Measurements from ENCODE around the gene GARNL3.

Gene GARNL3

DNA sequence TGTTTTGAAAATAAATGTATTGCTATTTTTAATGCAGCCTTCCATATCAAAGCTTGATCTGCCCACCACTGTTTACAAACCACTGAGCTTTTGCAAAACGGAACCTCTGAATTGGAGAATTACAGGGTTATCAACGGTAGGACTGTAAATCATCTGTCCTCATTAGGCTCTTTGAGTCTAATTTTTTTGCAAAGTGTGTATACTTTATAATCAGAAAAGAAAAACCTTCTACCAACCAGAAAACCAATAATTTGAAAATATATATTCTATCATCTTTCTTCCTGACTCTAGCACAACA lies 125.6 kb downstream of the GARNL3 start:
- DNase-seq: no peak

DNA sequence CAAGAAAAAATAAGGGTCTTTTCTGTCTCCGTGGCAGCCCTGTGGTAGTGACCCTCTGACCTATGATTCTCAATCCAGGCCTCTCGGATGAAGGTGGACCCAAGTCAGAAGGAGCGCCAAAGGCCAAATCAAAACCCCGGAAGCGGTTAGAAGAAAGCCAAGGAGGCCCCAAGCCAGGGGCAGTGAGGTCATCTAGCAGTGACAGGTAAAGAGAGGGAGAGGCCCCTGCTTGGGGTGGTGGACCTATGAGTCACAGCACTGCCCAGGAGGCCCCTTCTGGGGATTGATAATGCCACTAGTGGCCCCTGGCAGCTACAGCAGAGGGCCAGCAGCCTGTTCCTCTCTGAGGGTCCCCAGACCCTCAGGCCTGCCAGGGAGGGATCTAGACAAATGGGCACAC lies 126.0 kb downstream of the GARNL3 start:
- DNase-seq: no peak

DNA sequence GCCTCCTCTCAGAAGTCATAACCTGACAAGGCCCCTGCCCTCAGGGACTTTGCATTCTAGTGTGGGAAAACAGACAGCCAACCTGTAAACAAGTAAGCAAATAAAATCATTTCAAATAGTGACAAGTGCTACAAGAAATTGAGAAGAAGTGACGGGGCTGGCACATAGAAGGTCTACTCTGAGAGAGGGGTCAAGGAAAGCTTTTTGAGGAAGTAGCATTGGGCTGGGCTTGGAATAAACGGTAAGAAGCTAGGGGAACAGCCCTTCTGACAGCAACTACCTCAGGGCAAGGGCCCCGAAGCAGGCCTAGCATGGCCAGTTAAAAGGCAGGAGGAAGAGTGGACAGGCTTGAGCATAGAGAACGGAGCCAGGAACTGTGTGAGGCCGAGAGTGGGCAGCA lies 127.6 kb downstream of the GARNL3 start:
- DNase-seq: no peak

DNA sequence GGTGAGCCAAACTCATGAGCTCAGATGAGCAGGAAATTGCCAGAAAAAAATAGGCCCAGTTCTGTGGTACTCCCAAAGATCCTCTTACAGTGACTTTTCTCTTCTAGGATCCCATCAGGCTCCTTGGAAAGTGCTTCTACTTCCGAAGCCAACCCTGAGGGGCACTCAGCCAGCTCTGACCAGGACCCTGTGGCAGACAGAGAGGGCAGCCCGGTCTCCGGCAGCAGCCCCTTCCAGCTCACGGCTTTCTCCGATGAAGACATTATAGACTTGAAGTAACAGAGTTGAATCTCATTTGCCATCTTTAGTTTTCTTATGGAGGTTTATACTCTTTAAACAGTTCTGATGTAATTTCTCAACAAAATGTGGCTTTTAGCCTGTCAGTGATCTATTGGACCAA lies 128.4 kb downstream of the GARNL3 start:
- DNase-seq: no peak

DNA sequence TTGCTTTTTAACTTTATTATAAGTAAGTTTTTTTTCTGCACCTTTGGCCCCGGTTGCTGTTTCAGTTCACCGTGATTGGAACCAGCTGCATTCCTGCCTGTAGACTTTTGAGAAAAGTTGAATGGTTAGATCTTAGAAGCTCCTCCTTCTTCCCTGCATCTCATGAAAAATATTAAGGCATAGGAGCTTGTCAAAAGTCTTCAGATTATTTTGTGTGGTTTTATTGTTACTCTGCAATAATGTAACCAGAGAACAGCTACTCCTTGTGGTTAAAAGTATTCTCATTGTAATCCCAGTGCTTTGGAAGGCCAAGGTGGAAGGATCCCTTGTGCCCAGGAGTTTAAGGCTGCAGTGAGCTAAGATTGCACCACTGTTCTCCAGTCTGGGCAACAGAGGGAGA lies 129.1 kb downstream of the GARNL3 start:
- peak; percentile 34 for DNase-seq

DNA sequence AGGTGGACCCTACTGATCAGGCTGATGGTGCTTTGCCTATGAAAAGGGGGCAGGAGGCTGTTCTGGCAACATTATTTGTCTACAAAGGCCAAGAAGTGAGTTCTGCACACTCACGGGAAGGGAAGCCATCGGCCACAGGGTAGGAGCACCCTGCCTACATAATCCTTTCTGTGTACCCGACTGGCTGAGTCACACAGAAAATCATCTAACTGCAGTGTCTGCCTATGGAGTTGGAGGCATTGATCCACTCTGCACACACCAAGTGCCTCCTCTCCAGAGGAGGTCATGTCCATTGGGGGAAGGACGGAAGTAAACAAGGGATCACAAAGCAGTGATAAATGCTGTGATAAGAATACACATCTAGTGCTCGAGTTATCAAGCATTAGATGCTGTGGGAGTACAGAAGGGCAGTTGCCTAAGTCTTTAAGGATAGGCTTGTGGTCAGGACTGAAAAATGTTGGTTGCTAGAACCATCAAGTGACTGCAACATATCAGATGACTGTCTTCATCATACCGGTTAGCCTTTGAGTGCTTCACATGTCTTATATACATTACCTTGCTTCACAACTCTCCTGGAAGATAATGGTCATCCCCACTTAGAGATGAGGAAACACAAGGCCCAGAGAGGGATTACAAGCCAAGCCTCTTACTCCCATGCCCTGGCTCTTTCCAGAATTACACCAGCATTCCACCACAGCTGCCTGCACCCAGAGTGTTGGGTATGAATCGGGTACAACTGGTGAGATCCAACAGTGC lies 131.1 kb downstream of the GARNL3 start:
- DNase-seq: peak; percentile 4

DNA sequence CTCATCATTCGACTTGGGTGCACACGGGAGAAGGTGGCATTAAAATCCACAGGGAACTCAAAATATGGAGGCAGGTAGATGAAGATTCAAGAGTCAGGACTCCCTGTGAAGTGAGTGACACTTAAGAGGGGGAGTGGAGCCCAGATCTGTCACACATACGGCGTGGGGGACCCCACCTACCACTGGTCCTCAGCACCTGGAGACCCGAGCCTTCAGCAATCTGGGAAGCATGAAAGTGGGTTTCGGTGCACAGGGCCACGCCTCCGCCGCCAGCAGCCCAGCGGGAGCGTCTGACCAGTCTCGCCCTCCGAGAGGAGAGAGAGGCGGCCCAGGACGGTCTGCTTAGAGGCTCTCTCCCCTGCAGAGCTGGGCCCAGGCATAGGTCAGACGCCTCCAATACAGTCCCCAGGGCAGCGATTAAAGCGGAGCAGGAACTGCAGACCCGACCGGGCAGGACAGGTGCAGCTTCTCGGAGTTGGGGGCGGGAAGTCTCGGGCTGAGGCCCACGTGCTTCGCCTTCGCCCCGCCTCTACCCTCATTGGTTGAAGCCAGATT lies 131.8 kb downstream of the GARNL3 start:
- no peak for DNase-seq

DNA sequence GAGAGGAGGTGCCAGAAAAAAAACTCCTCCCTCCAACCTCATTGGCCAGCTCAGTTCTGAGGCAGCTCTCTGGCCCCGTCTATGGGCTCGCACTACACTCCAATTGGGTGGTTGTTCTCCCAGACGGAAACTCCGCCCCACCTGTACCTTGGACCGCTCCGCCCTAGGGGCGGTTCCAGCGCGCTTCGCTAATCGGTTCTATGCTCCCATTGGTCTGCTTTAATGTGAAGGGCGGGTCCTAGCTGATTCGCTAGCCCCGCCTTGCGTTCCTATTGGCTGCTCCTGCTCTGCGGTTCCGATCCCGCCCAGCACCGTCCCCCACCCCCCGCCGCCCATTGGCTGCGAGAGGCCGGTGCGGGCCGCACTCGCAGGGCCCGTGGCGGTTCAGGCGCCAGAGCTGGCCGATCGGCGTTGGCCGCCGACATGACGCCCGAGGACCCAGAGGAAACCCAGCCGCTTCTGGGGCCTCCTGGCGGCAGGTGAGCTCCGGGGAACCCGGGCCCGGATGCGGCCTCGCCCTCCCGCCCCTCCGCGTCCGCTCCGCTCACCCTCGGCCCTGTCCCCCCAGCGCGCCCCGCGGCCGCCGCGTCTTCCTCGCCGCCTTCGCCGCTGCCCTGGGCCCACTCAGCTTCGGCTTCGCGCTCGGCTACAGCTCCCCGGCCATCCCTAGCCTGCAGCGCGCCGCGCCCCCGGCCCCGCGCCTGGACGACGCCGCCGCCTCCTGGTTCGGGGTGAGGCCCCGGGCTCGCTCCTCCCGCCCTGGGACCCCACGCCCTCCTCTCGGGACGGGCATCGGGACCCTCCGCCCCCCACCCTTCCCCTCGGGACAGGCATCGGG lies 132.5 kb downstream of the GARNL3 start, which contains the start of gene SLC2A8:
SLC2A8 (plus strand) TSS at position 362 of the 838 bp plus-strand sequence; CDS start at position 424, 62 bp downstream.
- DNase-seq: peak; percentile 96

- DNase-seq: no peak
These were observed 133.2 kb downstream of the GARNL3 start for GRCh38 chr9:127397646-127398274.

DNA sequence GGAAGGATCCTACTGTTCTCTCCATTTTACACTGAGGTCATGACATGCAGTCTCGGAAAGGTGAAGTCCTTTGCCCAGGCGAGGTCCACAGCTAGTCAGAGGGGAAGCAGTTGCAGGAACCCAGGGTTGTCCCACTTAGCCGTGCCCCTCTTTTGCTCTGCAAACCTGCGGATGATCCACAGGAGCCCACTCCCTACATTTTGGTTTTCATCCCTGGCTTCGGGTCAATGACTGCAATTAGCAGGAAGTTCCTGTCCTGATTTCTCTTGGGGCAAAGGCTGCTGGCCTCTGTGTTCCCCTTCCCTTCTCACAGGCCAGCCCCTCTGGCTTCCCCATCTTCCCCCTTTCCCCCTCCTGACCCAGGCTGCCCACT lies 133.7 kb downstream of the GARNL3 start:
- no peak for DNase-seq

DNA sequence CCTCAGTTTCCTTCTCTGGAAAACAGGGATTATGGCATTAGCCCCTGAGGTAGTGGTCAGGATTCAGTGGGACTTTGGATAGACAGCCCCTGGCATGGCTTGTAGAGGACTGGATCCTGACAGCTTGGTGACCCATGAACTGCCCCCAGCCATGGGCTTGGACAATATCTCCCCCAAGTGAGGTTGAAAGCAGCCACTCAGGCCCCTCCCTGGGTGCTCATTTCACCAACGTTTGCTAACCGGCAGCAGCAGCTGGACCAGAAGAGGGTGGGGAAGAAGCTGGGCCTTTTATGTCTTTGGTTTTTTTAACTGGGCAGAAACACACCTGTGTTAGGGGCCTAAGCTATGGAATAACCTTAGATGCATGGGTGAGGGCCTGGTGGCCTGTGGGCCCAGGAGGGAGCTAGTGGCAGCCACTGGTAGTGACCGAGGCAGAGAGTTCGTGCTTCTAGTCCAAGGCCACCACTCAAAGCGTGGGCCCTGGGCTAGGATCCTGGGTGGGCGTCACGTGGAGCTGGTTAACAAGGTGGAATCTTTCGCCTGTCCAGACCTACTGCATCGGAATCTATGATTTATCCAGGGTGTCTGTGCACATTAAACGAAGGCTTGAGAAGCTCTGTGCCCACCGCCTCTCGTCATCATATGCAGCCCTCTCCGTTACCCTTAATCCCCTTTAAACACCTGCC lies 134.3 kb downstream of the GARNL3 start:
- no peak for DNase-seq

GRCh38 chr9:127399736-127400269 lies 135.2 kb downstream of the GARNL3 start:
- no peak for DNase-seq

DNA sequence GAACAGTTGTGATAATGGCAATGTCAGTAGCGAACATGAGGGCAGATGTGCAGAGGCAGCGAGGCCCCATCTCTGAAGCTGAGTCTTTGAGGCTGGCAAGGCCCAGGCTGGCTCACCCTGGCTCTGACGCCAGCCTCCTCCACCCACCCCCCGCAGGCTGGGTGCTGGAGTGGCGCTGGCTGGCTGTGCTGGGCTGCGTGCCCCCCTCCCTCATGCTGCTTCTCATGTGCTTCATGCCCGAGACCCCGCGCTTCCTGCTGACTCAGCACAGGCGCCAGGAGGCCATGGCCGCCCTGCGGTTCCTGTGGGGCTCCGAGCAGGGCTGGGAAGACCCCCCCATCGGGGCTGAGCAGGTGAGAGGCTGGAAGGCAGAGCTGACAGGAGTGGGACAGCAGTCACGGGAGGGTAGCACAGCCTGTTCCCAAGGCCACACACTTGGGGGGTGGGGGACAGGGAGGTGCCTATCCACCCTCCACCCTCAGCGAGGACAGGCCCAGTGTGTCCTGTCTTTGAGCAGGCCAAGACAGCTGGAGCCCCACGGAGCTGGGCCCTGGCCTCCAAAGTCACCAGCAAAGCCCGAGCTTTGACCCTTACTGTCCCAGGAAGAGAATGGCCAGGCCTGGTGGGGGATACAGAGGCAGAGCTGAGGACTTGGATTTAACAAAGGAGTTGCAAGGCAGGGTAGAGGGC lies 138.0 kb downstream of the GARNL3 start:
- DNase-seq: no peak

DNA sequence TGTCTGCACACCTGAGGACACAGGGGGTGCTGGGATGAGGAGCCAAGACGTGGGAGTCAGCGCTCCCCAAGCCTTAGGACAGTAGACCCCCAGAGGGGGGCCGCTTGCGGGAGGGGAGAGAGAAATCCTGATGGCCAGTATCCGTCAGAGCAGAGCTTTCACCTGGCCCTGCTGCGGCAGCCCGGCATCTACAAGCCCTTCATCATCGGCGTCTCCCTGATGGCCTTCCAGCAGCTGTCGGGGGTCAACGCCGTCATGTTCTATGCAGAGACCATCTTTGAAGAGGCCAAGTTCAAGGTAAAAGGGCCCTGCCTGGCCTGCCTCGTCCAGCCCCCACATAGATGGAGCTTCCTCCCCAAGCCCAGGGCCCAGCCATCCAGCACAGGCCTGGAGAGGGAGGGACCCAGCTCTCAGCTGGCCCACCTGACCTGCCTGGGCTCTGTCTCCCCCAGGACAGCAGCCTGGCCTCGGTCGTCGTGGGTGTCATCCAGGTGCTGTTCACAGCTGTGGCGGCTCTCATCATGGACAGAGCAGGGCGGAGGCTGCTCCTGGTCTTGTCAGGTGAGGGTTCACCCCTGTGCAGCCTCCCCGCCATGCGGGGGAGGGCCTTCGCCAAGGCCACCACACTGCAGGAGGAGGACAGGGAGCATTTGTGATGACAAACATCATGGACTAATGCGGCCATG lies 139.1 kb downstream of the GARNL3 start:
- DNase-seq: no peak

GRCh38 chr9:127404631-127405030 lies 140.1 kb downstream of the GARNL3 start:
- DNase-seq: no peak

DNA sequence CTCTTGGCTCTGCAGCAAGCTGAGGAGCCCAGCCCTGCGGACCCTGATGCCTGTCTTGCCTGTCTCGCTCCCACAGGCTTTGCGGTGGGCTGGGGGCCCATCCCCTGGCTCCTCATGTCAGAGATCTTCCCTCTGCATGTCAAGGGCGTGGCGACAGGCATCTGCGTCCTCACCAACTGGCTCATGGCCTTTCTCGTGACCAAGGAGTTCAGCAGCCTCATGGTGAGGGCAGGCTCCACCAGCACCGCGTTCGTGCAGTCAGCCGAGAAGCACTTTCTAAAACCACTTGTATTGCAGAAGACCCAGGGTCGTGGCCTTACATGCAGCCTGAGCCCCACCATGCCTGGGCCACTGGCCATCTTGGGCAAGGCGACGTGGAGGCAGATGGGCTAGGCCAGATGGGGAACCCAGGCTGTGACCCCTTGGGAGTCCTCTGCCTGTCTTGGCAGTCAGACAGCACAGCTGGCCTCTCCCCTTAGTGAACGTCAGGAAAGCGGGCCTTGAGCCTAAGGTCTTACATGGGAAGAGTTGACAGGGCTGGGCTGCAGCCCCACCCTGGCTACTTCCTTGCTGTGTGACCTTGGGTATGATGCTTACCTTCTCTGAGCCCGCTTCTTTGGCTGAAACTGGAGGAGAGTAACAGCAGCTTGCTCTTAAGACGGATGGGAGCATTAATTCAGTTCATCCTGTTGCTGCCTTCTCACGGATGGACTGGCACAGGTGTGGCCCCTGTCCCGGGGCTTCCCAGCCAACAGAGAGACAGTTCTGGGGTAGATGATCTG lies 141.0 kb downstream of the GARNL3 start:
- DNase-seq: no peak

DNA sequence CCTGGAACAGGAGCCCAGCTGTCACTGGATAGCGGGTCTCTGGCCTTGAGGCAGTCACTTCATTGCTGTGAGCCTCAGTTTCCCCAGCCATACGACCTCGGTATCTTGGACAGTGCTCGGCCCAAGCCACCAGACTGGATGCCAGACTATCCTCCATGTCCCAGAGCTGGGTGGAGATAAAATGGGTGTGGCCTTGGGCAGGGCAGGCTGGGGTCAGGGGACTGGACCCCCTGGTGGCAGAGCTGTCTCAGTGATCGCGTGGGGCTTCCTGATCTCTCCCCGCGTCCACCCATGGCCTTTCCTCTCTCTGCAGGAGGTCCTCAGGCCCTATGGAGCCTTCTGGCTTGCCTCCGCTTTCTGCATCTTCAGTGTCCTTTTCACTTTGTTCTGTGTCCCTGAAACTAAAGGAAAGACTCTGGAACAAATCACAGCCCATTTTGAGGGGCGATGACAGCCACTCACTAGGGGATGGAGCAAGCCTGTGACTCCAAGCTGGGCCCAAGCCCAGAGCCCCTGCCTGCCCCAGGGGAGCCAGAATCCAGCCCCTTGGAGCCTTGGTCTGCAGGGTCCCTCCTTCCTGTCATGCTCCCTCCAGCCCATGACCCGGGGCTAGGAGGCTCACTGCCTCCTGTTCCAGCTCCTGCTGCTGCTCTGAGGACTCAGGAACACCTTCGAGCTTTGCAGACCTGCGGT lies 142.4 kb downstream of the GARNL3 start:
- DNase-seq: no peak

GRCh38 chr9:127407492-127407843 lies 142.9 kb downstream of the GARNL3 start:
- no peak for DNase-seq

DNA sequence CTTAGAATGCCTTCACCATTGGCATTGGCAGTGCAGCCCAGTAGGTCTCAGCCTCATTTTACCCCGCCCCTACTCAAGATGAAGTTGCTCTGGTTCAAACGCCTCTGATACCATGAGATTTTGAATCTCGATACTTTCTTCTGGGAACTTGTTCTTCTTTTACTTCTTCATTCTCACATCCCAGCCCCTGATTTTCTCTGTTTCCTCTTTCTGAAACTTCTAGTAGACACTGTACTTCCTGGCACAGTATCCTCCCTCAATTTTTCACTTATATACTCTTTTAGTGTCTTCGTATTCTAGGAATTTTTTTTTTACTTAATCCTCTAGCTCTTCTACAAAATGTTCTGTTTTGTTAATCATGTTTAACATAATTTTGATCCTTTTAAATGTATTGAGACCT lies 146.5 kb downstream of the GARNL3 start:
- DNase-seq: no peak

DNA sequence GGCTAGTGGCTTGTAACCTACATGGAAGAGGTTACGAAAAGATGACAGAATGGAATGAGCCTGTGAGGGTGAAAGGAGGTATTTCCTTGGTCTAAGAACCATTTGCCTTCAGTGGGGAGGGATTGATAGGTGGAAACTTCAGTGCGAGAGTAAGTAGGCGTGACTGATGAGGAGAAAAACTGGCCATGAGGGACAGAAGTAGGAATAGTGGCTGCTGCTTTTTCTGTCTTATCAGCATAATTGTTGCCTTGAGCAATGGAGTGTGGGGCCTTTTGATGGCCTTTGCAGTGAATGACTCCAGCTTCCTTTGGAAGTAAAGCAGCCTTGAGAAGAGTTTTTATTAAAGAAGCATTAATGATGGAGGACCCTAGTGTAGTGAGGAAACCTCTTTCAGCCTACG lies 150.6 kb downstream of the GARNL3 start:
- DNase-seq: no peak
